HG02840 (cell line): ENCODE results near the gene TMEM200C.

ENCODE experiments used
- ATAC-seq: cut with Tn5 transposase; IDR thresholded peaks from one replicate; pipeline ENCODE4 v1.9.1; 2021; ENCODE audit warnings: mild to moderate bottlenecking, moderate library complexity, moderate number of reproducible peaks; ENCODE audit not compliant: unreplicated experiment, low FRiP score

TMEM200C gene

DNA sequence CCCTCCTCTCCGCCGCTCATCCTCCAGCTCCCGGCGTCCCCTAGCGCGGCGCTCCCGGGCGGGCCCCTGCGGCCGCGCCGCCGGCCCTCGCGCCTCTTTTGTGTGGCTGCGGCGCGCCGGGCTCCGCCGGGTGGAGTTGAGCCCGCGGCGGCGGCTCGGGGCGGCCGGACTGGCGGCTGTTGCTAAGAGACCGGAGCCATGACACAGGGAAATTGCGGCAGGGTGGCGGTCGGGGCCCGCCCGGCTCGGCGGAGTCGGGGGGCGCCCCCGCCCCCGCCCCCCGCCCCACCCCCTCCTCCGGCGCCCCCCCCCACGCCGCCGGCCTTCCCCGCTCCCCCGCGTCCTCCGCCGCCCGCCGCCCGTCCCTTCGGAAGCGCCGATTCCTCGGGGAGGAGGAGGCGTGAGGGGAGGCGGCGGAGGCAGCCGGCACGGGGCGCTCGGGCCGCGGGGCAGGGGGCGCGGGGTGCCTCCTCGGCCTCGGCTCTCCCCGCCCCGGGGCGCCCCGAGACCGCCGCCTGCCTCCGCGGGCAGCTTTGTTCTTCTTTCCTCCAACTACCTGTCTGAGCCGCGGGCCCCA, at the start of gene TMEM200C:
TMEM200C (minus strand) TSS at position 224 of the 577 bp plus-strand sequence. CDS start 3,459 bp downstream, outside the sequence.
- ATAC-seq: no peak

DNA sequence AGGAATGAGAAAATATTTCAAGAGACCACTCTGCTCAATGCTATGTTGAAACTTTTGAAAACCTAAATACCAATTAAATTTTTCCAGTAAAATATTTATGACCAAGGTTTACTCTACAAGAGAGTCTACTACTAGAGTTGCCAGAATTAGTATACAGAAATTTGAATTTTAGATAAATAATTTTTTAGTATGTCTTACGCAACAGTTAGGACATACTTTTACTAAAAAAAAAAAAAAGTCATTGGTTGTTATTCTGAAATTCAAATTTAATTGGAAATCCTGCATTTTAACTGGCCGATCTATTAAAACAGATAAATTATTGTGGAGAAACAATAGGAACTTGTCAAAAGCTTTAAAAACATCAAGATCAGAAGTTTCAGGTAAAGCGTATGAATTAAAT, 49.1 kb upstream of the TMEM200C start:
- ATAC-seq: no peak

DNA sequence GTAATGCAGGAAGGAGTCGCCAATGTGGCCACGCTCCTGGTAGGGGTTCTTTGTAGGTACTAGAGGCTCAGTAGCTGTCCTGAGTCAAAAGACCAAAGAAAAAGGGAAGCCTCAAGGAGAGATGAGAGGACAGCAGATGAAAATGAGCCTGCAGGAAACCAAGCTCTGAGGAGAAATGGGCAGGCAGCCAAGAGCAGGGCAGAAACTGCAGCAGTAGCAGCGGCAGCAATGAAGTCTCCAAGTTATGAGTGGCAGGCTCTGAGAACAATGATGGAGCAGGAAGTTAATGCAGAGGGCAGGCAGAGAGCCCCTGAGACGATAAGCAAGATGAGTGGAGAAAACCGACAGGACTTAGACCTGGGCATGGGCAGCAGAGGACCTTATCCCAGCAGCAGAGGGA, 48.2 kb upstream of the TMEM200C start:
- ATAC-seq: no peak

DNA sequence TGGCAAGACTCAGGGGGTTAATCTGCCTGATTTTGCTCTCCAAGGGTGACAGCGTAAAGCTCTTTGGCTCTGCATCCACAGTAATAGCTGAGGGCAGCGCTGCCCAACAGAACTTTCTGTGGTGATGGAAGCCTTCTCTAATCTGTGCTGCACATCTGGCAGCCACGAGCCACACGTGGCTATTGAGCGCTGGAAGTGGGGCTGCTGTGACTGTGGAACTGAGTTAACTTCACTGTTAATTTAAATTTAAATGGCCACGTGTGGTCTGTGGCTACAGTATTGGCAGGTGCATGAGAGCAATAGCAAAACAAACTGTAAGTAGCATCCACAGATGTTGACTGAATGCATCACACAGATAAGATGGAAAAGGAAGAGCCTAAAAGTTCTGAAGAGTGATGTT, 47.3 kb upstream of the TMEM200C start:
- no peak for ATAC-seq

DNA sequence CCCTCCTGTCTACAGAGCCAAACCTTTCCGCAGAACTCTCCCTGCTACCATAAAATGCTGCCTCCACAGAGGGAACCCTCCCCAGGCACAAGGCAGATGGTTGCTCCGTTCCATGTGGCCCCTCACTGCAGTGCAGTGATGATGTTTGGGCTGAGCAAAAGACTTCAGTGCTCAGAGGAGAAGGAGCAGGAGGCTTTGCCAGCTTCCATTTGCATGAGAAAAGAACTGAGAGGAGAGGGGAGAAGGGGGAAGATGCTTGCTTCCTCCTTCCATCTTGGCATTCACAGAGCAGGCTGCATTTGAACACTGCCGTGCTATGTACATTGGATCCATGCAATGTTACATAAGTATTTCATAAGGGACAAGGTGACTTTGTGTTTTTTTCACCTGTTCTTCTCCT, 46.6 kb upstream of the TMEM200C start:
- no peak for ATAC-seq

DNA sequence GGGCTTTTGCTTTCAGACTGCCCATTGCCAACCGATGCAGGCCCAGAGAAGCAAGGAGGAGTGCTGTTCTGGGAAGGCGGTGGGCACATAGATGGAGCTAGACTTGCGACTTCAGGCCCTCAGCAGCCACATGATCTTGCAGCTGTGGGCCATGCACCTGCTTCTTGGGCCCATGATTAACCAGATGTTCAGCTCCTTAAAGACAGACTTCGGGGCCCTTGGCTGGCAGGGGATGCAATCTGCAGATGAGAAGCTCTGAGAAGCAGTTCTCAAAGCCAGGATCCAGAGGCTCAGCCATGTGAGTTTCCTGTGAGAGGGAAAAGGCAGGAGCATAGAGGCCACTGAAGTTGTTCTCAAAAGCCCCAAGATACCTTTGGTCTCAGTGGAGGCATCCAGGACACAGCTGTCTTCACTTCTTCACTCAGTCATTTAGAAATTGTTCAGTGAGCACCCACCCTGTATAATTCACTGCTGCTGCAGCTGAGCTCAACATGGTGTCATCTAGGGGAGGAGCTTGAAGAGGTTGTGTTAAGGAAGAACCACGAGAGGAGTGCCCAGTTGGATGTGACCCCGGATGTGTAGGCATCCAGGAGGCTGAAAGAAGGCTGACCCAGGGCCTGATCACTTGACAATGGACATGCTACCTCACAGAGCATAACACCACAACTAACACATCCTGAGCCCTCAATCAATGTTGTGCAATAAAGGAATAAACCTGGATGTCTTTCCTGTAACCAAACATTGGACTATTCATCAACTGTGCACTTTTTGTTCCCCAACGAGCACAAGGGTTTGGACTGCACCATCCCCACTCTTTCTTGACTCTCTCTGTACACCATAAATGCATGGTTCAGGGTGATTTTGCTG, 44.7 kb upstream of the TMEM200C start:
- ATAC-seq: no peak

DNA sequence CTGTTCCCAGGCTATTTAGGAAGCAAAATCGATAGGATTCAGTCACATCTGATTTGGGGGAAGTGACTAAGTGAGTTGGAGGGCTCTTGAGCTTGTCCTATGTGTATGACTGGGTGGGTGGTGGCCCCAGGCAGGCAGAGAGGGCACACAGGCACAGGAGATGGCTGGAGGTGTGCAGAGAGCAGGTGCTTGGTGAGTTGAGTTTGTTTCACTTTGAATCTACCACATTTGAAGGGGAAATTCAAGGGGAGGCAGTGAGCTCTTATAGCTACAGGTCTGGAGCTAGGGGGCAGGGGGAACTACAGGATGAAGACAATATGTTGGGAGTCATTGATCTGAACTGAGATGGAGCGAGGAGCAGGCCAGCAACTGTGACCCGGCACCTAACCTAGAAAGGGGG, 42.5 kb upstream of the TMEM200C start:
- ATAC-seq: no peak

DNA sequence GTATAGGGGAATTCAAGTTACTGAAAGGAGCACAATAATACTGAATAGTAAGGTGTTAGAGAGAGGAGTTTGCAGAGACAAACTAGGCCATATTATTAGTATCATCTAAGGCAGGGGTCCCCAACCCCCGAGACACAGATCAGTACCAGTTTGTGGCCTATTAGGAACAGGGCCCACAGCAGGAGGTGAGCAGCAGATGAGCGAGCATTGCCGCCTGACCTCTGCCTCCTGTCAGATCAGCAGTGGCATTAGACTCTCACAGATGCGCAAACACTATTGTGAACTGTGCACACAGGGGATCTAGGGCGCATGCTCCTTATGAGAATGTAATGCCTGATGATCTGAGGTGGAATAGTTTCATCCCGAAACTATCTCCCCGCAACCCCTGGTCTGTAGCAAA, 41.8 kb upstream of the TMEM200C start:
- no peak for ATAC-seq

DNA sequence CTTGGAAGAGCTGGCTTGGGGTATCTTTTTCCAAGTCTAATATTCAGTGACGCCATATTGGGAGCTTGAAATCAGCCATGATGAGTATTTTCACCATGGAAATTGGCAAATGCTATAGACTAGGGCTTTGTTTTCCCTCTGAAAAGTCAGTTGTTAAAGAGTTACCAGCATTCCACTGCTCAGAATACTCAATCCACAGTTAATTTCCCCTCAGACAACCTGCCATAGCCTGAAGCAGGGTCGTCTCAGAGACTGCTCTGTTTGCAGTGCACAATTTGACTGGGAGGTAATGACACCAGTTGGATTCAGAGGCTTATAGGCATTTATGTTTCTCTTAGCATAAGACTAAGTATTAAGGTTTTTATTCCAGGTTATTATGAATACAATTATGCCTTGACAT, 35.5 kb upstream of the TMEM200C start:
- no peak for ATAC-seq

DNA sequence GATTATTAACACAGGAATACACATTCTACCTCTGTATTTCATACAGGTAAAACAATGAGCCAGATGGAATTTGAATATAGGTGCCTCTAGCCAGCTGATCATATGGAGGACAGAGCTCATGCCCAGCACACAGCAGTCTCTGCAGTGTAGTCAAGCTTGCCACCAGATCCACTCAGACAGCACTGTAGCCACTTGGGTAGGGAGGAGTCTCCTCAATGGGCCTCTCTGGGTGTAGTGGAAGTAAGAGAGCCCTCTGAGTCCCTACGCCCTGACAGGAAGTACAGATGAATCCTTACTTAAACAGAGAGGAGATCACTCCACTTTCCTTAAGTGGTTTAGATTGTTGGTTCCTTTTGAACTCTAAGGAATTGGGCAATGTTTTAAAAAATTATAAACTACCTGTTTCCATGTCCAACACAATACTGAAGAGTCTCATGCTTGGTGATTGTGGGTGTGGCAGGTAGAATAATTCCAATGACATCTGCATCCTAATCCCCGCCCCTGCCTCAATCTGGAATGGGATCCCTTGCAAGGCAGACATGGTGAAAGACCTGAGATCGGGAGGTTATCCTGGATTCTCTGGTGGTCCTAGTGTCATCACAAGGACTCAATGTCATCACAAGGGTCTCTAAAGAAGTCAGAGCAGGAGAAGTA, 23.0 kb upstream of the TMEM200C start:
- ATAC-seq: no peak

DNA sequence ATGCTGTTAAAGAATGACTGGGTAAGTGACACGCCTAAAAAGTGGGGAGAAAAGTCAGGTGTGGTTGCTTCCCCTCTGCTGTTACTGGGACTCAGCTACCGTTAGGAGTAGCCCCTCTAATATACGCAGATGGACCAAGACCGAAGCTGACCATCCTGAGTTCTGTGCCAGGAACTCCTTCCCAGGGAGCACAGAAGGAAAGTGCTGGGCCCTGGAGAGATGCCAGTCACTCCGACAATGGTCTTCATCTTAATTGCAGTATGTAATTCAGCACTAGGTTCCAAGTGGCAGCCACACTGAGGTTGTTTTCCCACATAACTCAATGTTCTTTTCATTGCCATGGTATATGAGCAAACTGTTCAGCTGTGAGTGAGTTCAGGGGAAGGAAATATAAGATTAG, 19.6 kb upstream of the TMEM200C start:
- ATAC-seq: no peak

DNA sequence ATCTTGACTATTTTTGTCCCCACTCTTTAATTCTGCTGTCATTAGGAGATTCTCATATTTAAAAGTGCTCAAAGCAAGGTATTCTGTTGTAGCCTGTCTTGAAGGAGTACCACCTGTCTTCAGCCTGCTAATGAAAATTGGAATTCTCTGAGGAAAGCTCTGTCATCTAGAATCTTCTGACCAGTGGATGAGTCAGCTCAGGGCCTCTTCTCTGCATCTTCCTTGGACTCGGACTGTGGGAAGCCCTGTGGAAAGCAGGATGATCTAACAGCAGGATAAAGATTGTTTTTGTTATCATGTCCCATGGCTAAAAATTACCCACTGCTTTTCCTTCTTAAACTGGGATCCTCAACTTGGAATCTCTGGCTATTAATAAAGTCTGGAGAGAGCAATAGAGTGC, 18.7 kb upstream of the TMEM200C start:
- no peak for ATAC-seq

DNA sequence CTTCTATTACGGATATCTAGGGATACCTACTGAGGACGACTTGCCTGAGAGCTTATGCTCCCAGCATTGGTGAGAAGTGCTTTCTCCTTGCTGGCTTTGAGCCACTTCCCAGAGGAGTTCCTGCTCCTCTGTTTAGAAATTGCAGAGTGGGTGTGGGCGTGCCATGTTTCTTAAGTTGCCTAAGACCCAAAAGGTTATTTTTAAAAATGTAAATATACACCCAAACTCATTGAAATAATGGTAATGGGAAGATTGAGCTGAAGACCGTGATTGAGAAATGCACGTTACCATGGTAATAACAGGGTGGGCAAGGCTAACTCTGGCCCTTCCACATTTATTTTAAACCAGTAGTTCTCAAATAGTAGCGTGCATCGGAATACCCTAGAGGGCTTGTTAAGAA, 17.2 kb upstream of the TMEM200C start:
- ATAC-seq: no peak

DNA sequence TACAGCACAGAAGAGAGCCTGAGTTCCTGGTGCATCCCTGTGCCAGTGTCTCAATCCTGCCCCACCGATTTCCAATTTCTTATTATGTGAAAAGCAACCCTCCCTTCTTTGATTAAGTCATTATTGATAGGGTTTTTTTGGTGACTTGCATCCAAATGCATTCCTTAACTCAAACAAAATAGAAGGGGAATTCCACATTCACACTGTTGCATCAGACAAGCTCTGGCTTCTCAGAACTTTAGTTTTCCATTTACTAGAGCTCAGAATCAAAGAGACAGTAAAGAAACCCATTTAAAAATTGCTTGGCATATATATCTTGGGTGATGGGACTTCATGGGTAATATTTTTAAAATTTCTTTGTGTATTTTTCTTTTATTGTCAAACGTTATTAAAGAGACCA, 13.8 kb upstream of the TMEM200C start:
- no peak for ATAC-seq

DNA sequence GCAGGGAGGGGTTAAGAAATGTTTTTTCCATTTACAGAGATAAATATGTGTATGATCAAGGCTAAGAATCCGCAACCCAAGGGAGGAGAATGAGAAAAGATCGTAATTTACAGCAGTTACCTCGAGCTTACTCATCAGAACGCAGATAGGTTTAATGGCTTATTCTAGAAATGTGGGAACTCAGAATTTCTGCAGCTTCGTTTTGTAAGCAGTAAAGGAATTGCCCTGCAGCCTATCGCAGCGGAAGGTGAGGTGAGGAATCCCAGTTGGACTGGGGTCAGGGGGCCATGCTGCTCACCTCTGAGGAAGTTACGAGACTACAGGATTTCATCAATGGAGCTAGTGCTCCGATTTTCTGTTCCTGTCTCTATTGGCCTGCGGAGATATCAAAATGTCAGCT, 8.1 kb upstream of the TMEM200C start:
- ATAC-seq: no peak

DNA sequence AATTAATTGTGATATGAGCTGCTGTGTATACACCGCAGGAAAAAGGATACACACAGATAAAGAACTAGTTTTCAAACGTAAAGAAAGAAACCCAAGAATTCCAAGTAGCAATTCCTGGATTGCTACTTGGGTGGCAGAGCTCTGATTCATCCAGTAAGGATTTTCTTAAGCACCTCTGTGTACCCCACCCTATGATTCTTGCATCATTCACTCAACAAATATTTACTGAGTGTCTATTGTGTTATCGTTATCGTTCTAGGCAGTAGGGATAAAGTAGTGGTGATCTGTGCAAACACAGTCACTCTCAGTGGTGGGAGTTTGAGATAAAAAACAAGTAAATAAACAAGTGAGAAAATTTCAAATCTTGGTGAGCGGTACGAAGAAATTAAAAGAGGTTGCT, 4.9 kb upstream of the TMEM200C start:
- ATAC-seq: no peak

DNA sequence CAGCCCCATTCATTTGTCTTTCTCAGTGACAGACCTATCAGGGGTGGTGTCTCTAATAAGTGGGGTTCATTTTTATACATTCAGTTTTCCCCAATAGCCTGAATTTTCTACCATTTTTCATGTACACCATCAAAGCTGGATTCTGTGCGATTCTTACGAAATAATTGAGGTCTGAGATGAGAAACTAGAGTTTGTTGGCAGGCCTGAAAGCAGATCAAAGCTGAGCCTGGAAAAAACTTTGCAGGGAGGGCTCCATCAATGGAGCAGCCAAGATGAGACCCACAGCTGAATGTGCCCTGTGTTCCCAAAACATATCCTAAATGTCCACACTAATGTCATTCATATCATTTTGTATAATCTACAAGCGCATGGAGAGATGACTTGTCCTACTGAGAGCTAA, 4.5 kb upstream of the TMEM200C start:
- ATAC-seq: no peak

DNA sequence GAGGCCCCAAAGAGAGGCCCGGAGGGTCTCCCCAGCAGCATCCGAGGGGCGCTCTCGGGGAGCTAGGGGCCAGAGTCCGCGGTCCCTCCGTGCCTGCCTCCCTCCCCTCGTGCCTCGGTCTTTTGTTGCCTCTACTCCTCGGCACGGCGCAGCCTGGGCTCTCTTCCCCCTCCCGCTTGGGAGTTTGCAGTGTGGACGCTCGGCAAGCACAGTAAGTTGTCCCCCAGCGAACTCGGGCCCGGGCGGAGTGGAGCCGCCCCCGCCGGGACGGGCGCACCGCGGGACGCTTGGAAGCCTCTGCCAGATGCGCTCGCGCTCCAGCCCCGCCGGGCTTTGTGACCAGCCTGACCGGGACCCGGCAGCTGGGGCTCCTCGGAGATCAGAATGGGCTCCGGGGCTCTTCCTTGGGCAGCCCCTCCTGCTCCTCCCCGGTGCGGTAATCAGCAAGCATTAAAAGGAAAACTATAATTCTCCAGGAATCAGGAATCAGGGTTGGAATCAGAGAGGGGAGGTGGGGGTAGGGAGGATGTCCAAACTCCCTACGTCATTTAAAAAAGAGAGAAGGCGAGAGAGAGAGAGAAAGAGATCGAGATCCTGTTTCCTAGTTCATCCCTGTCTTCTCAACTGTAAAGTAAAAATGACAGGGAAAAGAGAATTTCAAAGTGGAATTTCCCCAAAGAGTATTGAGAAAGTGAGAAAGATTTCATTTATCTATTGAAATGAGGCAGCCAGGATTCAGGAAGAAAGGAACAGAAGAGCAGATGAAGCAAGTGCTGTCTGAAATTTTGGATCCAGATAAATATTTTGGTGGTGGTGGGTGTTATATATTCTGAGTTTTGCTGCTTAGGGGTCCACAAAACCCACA, 786 bp upstream of the TMEM200C start:
- ATAC-seq: no peak

DNA sequence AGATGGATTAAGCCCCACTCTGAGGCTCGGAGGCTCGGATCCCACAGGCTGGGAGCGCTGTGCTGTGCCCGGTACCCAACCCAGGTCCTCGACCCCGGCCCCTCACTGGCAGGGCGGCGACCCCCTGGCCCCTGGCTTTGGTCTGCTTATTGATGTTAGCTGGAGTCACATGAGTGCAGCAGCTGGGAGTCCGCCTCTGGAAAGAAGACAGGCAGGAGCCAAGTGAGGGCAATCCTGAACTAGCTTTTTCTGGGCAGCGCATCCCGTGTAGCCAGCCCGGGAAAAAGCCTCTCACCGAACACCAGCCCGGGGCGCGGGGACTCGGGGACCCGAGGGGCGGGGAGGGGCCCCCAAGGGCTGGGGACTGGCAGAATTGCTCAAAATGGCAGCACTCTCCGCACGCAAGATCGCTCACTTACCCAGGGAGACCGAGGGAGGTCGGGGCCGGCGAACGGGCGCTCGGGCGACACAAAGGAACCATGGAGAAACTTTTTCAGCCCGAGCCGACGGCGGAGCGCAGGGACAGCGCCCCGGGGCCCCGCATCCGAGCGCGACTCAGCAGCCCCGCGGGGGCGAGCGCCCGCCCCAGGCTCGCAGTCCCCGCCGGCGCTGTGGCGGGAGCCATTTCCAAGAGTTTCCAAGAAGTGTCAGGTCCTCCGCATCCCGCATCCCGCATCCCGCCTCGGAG, 567 bp downstream of the TMEM200C start:
- no peak for ATAC-seq

DNA sequence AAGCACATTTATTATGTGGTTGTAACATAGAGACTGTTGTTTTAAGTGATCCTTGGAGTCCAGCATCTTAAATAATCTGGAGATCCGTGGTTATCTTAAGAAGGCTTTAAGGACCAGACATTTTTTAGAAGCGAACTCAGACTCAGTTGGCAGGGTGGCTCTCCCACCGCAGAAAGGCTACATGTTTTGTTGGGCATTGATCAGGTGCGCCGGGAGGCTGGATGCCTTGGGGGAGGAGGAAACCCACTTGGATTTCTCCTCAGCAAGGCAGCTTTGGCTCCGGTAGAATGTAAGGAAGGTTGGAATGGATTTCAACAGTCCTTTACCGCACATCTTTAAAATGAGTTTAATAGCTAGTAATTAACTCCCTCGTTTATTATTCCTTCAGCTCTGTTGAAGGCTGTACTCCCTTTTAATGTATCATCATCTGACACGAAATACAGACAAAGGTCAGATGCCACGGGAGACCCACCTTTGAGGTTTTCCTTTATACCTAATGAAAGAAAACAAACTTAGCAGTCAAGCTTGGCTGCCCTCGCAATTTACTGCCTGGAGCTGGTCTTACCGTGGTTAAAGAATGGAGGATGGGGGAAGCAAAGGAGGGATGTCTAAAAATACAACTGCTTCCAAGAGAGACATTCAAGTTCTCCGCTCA, 1.2 kb downstream of the TMEM200C start:
- no peak for ATAC-seq
